Activated T-helper 1 cell treated with anti-CD3 and anti-CD28 coated beads, Interleukin-12 subunit alpha, Interleukin-12 subunit beta, Interleukin-2, Interleukin-4 antibody, amounts not matched to agents 30 ng/mL and 10 ng/mL and 1 ng/mL, durations not matched to agents 14 hours and 24 hours and 36 hours (primary cell): ENCODE data around the gene ZBTB16. TPM values are rescaled to one million over a fixed set of nuclear protein-coding genes. Genes with fewer than 3 reads are reported as not detected.
A peak's percentile ranks its signal among the peaks of the same experiment; 100 is the strongest.

ENCODE experiments used
- DNase-seq: peaks from one replicate; pipeline ENCODE4 v3.0.0; 2021; ENCODE audit warnings: low spot score
- H3K27ac Mint-ChIP-seq: one replicate; pipeline ENCODE4 v1.8.0; 2021; ENCODE audit warnings: mild to moderate bottlenecking, mixed read lengths
- H3K27me3 Mint-ChIP-seq: one replicate; pipeline ENCODE4 v1.8.0; 2022; ENCODE audit warnings: mild to moderate bottlenecking, moderate library complexity, mixed read lengths; ENCODE audit not compliant: insufficient read depth
- H3K36me3 Mint-ChIP-seq: one replicate; pipeline ENCODE4 v1.8.0; 2021; ENCODE audit warnings: low read depth, mixed read lengths
- H3K4me1 Mint-ChIP-seq: one replicate; pipeline ENCODE4 v1.8.0; 2021; ENCODE audit warnings: low read depth, mixed read lengths
- H3K4me3 Mint-ChIP-seq: one replicate; pipeline ENCODE4 v1.8.0; 2021; ENCODE audit warnings: mild to moderate bottlenecking, moderate library complexity, mixed read lengths
- H3K9me3 Mint-ChIP-seq: one replicate; pipeline ENCODE4 v1.8.0; 2021; ENCODE audit warnings: mixed read lengths
- intact Hi-C: fragments of 100-400 bp; cut with micrococcal nuclease; formaldehyde crosslinking; loops from one replicate; pipeline ENCODE4 v1.15.1; 2024
- total RNA-seq: library from RNA; stranded (reverse); gene quantifications from 2 replicates; pipeline ENCODE4 v1.2.3, GENCODE V29; 2022

Gene ZBTB16
- total RNA-seq, 1 donor from 2014 or later = 3.4 TPM

DNA sequence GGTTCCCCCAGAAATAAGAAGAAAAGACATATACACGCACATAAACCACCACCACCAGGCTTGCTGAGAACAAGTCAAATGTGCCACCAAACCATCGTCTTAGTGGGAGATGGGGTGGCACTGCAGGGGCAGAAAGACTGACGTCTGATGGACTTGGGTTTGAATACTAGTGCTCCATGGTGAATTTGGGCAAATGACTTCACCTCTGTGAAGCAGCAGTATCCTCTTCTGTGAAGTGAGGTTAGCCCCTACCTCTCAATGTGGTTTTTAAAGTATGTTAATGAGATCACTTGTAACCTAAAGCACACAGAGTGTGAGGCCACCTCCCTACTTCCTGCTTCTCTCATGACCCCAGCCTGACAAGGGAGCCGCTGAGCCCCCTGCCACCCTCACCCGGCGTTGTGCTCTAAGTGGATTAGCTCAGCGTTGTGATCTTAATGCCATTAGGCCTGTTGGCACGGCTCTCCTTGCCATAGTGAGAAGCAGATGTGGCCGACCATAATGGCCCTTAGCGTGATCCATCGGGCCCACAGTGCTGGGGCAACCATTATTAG is 14.4 kb downstream of the ZBTB16 start:
- DNase-seq = no peak
- intact Hi-C loops = no loop called here
- Mint-ChIP-seq H3K4me1 (peaks cover 32% of the 10 kb centered on the region), H3K9me3 (no peaks in the 10 kb centered on the region), H3K4me3 (no peak overlapping the region), H3K36me3 (peaks cover 2% of the 10 kb centered on the region), H3K27me3 (peaks cover 6% of the 10 kb centered on the region), H3K27ac (peak overlapping the region; percentile 23)

DNA sequence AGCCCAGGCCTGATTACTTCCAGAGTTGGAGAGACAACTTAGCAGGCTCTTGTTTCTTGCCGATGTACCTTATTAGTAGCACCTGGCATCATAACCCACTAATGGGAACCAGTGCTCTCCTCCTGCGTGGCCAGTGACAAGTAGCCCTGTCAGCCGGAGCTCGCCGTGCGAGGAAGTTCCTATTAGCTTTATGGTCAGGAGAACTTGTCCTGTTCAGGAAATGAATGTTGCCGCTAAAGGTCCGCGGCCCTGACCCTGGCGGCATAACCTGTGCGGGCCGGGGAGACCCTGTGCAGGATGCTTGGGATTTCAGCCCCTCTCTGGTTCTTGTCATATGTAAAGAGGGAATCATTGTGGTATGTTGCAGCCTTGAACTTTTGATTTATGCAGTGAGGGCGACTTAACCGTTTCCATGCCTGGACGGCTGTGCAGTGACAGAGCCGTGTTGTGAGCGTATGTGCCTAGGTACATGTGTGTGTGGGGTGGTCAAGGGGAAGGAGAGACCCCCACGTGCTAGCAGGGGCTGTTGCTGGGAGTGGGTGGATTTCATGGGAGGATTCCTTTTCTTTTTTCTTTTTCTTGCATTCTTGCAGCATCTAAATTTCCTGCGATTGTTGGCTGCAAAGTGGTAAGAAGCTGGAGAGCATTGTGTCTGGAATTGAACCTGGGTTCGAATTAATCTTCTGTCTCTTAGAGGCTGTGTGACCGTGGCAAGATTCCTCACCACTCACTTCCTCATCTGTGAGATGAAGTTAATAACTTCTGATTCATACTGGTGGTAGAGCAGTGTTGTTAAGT is 15.2 kb downstream of the ZBTB16 start:
- Mint-ChIP-seq H3K27me3 (peaks cover 6% of the 10 kb centered on the region), H3K36me3 (peaks cover 2% of the 10 kb centered on the region), H3K27ac (no peak overlapping the region), H3K9me3 (no peaks in the 10 kb centered on the region), H3K4me3 (no peak overlapping the region), H3K4me1 (peaks cover 39% of the 10 kb centered on the region)
- no peak for DNase-seq
- intact Hi-C loops = no loop called here

DNA sequence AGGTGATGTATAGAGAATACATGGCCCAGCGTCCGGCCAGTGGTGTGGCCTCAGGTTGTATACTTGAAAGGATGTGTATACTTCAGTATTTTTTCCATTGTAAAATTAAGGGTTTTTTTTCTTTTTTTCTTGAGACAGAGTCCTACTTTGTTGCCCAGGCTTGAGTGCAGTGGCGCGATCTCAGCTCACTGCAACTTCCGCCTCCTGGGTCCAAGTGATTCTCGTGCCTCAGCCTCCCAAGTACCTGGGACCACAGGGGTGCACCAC is 15.8 kb downstream of the ZBTB16 start:
- H3K27me3 Mint-ChIP-seq = peaks cover 6% of the 10 kb centered on the region
- peaks cover 44% of the 10 kb centered on the region for H3K4me1 Mint-ChIP-seq
- DNase-seq = no peak
- no peak overlapping the region for H3K27ac Mint-ChIP-seq
- no peak overlapping the region for H3K4me3 Mint-ChIP-seq
- no peaks in the 10 kb centered on the region for H3K9me3 Mint-ChIP-seq
- intact Hi-C loops = no loop called here
- H3K36me3 Mint-ChIP-seq = peaks cover 2% of the 10 kb centered on the region

DNA sequence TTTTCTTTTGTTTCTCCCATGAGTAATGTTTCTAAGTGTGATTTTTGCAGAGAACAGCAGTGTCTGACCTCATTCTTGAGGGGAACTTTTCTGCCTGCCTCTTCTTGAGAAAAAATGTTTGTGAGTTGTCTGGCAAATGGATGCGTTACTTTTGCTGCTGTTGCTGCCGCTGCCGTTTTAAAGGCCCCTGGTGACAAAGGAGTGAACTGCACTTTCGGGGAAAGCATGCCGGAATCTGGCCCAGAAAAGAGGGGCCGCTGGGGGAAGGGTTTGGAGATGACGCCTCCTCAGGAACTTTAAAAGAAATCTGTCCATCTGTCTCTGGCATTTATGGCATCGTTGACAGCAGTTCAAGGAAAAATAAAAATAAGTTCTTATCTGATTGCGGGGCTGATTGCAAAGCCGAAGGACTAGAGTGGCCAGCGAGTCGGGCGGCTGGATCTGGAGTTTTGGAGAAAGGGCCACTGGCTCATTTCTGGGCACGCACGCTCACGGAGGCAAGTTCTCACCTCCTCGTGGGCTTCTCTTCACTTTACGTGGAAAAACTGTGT is 16.5 kb downstream of the ZBTB16 start:
- H3K36me3 Mint-ChIP-seq = peaks cover 2% of the 10 kb centered on the region
- H3K27ac Mint-ChIP-seq = peak overlapping the region; percentile 6
- H3K4me3 Mint-ChIP-seq = peak overlapping the region; percentile 31
- peaks cover 49% of the 10 kb centered on the region for H3K4me1 Mint-ChIP-seq
- no peaks in the 10 kb centered on the region for H3K9me3 Mint-ChIP-seq
- DNase-seq = no peak
- peaks cover 6% of the 10 kb centered on the region for H3K27me3 Mint-ChIP-seq
- intact Hi-C loops = no loop called here

DNA sequence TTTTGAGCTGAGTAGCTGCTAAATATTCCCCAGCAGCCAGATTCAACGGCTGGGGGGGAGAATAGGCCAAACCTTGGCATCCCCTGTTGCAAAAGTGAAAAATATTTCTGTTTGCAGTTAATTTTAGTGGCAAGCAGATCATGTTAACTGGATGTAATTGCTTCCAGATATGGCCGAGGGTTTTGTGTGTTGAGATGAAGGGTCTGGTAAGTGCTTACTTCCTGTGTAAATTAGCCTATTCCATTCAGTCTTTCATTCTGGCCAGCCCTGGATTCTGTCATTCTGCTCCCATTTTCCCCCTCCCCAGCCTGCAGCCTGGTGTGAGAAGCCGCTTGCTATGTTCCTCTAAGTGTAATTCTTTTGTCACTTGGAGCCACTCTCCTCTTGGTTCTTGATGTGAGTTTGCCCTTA is 17.4 kb downstream of the ZBTB16 start:
- Mint-ChIP-seq H3K4me3 (no peak overlapping the region), H3K9me3 (no peaks in the 10 kb centered on the region), H3K27me3 (peaks cover 9% of the 10 kb centered on the region), H3K27ac (no peak overlapping the region), H3K36me3 (peaks cover 2% of the 10 kb centered on the region), H3K4me1 (peaks cover 49% of the 10 kb centered on the region)
- intact Hi-C loops = loop anchor here (1.0 kb wide), 1 partner anchor 10 kb away; no protein-coding TSS in a partner anchor
- no peak for DNase-seq

DNA sequence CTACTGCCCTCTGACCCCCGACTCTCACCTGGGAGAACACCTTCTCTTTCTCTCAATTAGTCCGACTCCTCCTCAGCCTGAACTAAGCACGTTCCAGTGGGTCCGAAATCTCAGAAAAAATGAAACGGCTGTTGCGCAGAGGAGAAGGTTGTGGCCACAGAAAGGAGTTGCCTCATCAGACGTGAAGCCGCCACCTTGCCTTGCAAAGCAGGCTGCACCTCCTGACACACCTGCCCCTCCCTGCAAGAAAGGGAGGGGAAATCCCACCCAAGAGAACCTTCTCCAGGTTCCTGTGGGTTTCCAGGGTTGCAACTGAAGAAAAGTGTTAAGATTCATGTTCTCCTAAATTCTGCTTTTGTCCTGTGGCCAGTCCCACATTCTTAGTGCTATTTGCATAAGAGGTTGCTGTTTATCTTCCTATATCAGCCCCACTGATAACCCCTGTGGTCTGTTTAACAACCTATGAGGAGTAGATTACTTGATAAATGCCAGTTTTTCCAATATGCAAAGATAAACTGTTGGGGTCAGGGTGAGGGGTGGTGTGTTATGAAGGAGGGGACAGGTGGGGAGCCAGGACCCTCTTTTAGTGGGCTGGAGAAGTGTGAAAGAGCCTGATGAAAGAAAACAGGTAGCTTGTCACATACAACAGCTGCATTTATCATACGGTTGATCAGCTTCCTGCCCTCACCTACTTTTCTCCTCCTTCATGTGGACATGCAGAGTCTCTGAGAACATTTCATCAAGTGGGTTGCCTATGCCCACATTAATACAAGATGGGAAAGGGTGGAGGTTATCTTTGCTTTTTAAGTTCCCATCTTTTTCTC is 18.2 kb downstream of the ZBTB16 start:
- Mint-ChIP-seq H3K27me3 (peaks cover 9% of the 10 kb centered on the region), H3K9me3 (no peaks in the 10 kb centered on the region), H3K4me3 (peak overlapping the region; percentile 46), H3K36me3 (peaks cover 2% of the 10 kb centered on the region), H3K4me1 (peaks cover 49% of the 10 kb centered on the region), H3K27ac (no peak overlapping the region)
- no peak for DNase-seq
- intact Hi-C loops = loop anchor here (1.0 kb wide), 1 partner anchor 10 kb away; no protein-coding TSS in a partner anchor

DNA sequence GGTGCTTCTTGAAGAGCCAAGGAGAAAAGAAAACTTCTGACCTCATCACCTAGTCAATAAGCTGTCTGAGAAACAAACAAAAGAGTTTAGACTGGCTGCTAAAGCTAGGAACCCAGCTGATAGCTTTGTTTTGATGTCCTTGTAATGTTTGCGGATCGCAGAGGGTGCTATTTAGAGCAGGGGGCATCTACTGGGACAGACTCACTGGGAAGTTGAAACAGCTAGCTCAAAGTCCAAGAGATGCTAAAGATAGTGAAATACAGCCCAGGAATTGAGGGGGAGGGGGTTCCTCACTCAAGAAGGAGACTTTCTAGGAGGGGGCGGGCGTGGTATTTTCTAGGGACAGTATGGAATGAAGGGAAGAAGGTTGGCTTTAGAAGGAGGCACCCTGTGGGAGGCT is 18.9 kb downstream of the ZBTB16 start:
- no peaks in the 10 kb centered on the region for H3K9me3 Mint-ChIP-seq

DNA sequence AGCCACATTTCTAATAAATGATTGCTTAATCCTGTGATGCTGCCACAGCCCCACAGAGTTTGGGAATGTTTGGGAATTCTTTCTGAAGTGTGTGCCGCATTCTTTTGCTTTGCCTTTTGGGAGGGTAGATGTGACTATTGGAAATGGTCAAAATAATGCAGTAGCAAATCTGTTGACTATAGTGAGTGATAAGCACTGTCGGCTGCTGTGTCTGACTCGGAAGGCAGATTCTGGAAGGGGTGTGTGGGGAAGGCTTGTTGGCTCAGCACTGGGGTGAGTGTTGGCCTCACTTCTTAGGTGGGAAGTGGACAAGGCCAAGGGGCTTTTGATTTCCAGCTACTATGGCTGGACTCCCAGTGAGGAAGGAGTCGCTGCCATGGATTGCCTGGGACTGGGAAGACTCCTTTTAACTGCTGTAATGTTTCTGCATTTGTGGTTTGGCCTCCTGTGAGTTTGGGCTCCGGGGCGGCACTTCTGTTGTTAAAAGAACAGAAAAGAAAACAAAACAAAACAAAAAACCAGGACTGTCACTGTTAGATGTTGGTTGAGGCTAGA is 20.1 kb downstream of the ZBTB16 start:
- intact Hi-C loops = no loop called here
- Mint-ChIP-seq H3K9me3 (no peaks in the 10 kb centered on the region), H3K27me3 (peaks cover 18% of the 10 kb centered on the region), H3K27ac (no peak overlapping the region), H3K36me3 (peaks cover 2% of the 10 kb centered on the region), H3K4me3 (no peak overlapping the region), H3K4me1 (peaks cover 34% of the 10 kb centered on the region)
- DNase-seq = no peak

More for the DNA sequence above, 18.9 kb downstream of the ZBTB16 start:
- DNase-seq = no peak
- Mint-ChIP-seq H3K27ac (no peak overlapping the region), H3K36me3 (peaks cover 2% of the 10 kb centered on the region), H3K4me3 (no peak overlapping the region), H3K27me3 (peaks cover 10% of the 10 kb centered on the region), H3K4me1 (peaks cover 43% of the 10 kb centered on the region)
- intact Hi-C loops = no loop called here

DNA sequence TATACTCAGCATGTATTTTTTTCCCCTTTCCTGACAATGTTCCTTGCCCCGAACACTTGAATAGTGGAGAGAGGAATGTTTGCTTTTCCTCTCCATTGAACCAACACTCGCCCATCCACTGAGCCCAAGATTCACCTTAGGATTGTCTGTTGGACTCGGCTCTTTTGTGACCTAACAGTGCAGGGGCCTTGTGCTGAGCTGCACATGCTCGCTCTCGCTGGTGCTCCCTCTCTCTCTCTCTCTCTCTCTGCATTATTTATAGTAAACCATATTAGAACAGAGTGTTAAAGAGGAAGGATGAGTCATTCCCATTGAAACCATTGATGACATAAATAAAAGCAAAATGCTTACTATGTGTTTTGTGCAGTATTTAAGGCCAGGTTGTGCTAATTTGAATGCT is 20.7 kb downstream of the ZBTB16 start:
- peaks cover 34% of the 10 kb centered on the region for H3K4me1 Mint-ChIP-seq
- no peak for DNase-seq
- no peaks in the 10 kb centered on the region for H3K9me3 Mint-ChIP-seq
- H3K36me3 Mint-ChIP-seq = peaks cover 2% of the 10 kb centered on the region
- intact Hi-C loops = no loop called here
- peaks cover 18% of the 10 kb centered on the region for H3K27me3 Mint-ChIP-seq
- H3K27ac Mint-ChIP-seq = peak overlapping the region; percentile 24
- H3K4me3 Mint-ChIP-seq = no peak overlapping the region

DNA sequence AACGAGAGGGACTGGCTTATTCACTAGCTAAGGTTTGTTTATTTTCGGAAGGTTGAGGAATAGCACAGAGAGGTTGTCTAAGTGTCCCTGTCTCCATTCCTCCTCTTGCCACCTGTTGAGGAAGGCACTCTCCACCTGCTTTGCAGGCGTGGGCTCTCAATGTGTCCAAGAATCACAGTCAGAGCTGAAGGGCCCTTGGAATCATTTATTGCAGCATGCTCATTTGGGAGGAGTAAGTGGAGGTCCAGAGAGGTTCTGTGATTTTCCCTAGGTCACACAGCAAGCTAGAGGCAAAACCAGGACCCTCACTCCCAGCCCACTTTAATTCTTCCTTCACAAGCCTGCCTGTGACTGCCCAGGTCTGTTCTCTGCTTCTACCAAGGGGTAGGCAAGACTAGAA is 21.3 kb downstream of the ZBTB16 start:
- no peak overlapping the region for H3K27ac Mint-ChIP-seq

DNA sequence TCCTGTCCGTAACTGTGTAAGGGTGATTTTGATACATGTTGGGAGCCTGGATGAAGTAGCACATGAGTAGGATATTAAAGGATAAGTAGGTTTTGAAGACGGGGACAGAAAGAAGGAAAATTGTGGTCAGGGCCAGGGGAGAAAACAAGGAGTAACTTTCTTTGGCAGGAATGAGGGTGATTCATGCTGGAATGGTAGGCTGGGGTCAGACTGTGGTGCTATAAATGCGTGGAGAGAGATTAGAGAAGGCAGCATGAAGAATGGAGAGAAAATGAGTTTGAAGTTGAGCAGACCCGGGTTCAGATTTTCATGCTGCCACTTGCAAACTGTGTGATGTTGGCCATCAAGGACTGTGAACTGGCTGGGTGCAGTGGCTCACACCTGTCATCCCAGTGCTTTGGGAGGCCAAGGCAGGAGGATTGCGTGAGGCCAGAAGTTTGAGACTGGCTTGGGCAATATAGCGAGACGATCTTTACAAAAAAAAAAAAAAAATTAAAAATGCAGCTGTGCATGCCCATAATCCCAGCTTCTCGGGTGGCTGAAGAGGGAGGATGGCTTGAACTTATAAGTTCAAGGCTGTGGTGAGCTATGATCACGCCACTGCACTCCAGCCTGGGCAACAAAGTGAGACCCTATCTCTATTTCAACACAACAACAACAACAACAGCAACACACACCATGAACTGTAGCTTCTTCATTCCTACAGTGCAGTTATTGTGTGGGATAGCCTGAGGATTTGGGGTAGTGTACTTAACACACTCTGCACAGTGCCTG is 22.3 kb downstream of the ZBTB16 start:
- intact Hi-C loops = no loop called here
- peaks cover 42% of the 10 kb centered on the region for H3K4me1 Mint-ChIP-seq

More for the DNA sequence above, 21.3 kb downstream of the ZBTB16 start:
- no peak for DNase-seq
- no peak overlapping the region for H3K4me3 Mint-ChIP-seq
- peaks cover 22% of the 10 kb centered on the region for H3K27me3 Mint-ChIP-seq
- peaks cover 4% of the 10 kb centered on the region for H3K36me3 Mint-ChIP-seq
- intact Hi-C loops = no loop called here
- H3K9me3 Mint-ChIP-seq = no peaks in the 10 kb centered on the region
- H3K4me1 Mint-ChIP-seq = peaks cover 34% of the 10 kb centered on the region

DNA sequence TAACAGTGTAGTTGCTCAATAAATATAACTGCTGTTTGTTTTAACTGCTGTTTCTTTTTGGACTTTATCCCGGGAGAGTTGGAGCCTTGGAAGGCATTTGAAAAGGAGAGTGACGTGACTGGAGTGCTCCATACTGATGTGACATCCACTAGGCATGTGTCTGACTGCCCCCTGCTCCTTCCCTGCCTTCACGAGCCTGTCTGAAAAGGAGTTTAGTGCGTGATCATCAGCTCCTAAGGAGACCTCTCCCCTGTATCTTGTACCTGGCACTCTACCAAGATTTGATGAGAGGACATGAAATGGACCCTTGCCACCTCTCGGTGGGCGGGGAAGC is 22.9 kb downstream of the ZBTB16 start:
- no peak for DNase-seq
- H3K36me3 Mint-ChIP-seq = peaks cover 2% of the 10 kb centered on the region
- H3K4me1 Mint-ChIP-seq = peaks cover 42% of the 10 kb centered on the region
- no peak overlapping the region for H3K4me3 Mint-ChIP-seq
- intact Hi-C loops = no loop called here
- no peak overlapping the region for H3K27ac Mint-ChIP-seq
- no peaks in the 10 kb centered on the region for H3K9me3 Mint-ChIP-seq
- peaks cover 17% of the 10 kb centered on the region for H3K27me3 Mint-ChIP-seq

More for the DNA sequence above, 22.3 kb downstream of the ZBTB16 start:
- Mint-ChIP-seq H3K27me3 (peaks cover 20% of the 10 kb centered on the region), H3K4me3 (no peak overlapping the region), H3K36me3 (peaks cover 4% of the 10 kb centered on the region), H3K9me3 (no peaks in the 10 kb centered on the region), H3K27ac (no peak overlapping the region)
- DNase-seq = no peak
